ENCODE measurements around the gene CCDC60. TPM values are rescaled to one million over a fixed set of nuclear protein-coding genes. Genes with fewer than 3 reads are reported as not detected.

CCDC60 gene
- total RNA-seq, 4 donors from 2014 or later, result not detected

GRCh38 chr12:119375075-119375882 lies 40.8 kb downstream of the CCDC60 start:
- H3K27ac ChIP-seq, result no peak overlapping the region
- no peaks in the 10 kb centered on the region for H3K27me3 ChIP-seq
- no peaks in the 10 kb centered on the region for H3K9me3 ChIP-seq
- no peaks in the 10 kb centered on the region for H3K36me3 ChIP-seq
- H3K4me1 ChIP-seq, result peaks cover 0 to 3% of the 10 kb centered on the region in 2 donors
- ATAC-seq, result no peak
- H3K4me3 ChIP-seq, result no peak overlapping the region
- intact Hi-C loops (cut with DNase I; ENCODE audit: low total_unique reads) (no loop called here), in situ Hi-C loops (cut with MboI; ENCODE audit: low sequenced_read_pairs in 4 of 4) (no loop called here)
- TF ChIP-seq POLR2A (IDR thresholded peaks at IDR 0.05), result no peak
- TF ChIP-seq CTCF (IDR thresholded peaks at IDR 0.05 in 4 of 5, conservative IDR thresholded peaks at IDR 0.05 in 1 of 5), result no peak
- DNase-seq, result no peak

- intact Hi-C loops (cut with DNase I; ENCODE audit: low total_unique reads), result no loop called here
- Histone ChIP-seq H3K27me3 (no peaks in the 10 kb centered on the region), H3K36me3 (no peaks in the 10 kb centered on the region), H3K4me1 (peaks cover 0 to 3% of the 10 kb centered on the region in 2 donors), H3K27ac (no peak overlapping the region), H3K9me3 (no peaks in the 10 kb centered on the region), H3K4me3 (no peak overlapping the region)
- TF ChIP-seq POLR2A (IDR thresholded peaks at IDR 0.05), result no peak
- TF ChIP-seq CTCF (IDR thresholded peaks at IDR 0.05 in 4 of 5, conservative IDR thresholded peaks at IDR 0.05 in 1 of 5), result no peak
- DNase-seq (no peak), ATAC-seq (no peak)
- in situ Hi-C loops (cut with MboI; ENCODE audit: low sequenced_read_pairs in 4 of 4), result no loop called here
Measured at GRCh38 chr12:119375883-119376190, 41.3 kb downstream of the CCDC60 start.

- ATAC-seq (no peak), DNase-seq (no peak)
- Histone ChIP-seq H3K36me3 (no peaks in the 10 kb centered on the region), H3K27me3 (no peaks in the 10 kb centered on the region), H3K4me3 (no peak overlapping the region), H3K27ac (no peak overlapping the region), H3K9me3 (no peaks in the 10 kb centered on the region), H3K4me1 (peaks cover 0 to 3% of the 10 kb centered on the region in 2 donors)
- in situ Hi-C loops (cut with MboI; ENCODE audit: low sequenced_read_pairs in 4 of 4) (no loop called here), intact Hi-C loops (cut with DNase I; ENCODE audit: low total_unique reads) (no loop called here)
- TF ChIP-seq CTCF (IDR thresholded peaks at IDR 0.05 in 4 of 5, conservative IDR thresholded peaks at IDR 0.05 in 1 of 5) (no peak), POLR2A (IDR thresholded peaks at IDR 0.05) (no peak)
Measured at GRCh38 chr12:119378903-119379302, 44.4 kb downstream of the CCDC60 start.

- intact Hi-C loops (cut with DNase I; ENCODE audit: low total_unique reads), result no loop called here
- no peak overlapping the region for H3K27ac ChIP-seq
Measured at GRCh38 chr12:119381471-119382235, 47.1 kb downstream of the CCDC60 start.

More at GRCh38 chr12:119381471-119382235, 47.1 kb downstream of the CCDC60 start:
- H3K4me1 ChIP-seq, result peaks cover 2 to 3% of the 10 kb centered on the region in 2 donors
- H3K9me3 ChIP-seq, result no peaks in the 10 kb centered on the region
- no peaks in the 10 kb centered on the region for H3K27me3 ChIP-seq
- in situ Hi-C loops (cut with MboI; ENCODE audit: low sequenced_read_pairs in 4 of 4), result no loop called here
- no peak overlapping the region for H3K4me3 ChIP-seq
- TF ChIP-seq POLR2A (IDR thresholded peaks at IDR 0.05) (no peak), CTCF (IDR thresholded peaks at IDR 0.05 in 4 of 5, conservative IDR thresholded peaks at IDR 0.05 in 1 of 5) (no peak)
- H3K36me3 ChIP-seq, result no peaks in the 10 kb centered on the region
- ATAC-seq (no peak), DNase-seq (no peak)

Measured in gastrocnemius medialis (tissue), 4 donors.